AG10803 (cell line): ENCODE data around the gene INPP5A.

Experiments
- DNase-seq: peaks from one replicate; pipeline ENCODE4 v3.0.0; 2010; ENCODE audit warnings: low read depth
- H3K4me3 ChIP-seq: 2 replicates; pipeline ENCODE4 v1.5.1; 2011; ENCODE audit warnings: mild to moderate bottlenecking, low read length, control low read depth
- TF ChIP-seq, protein P1 (sequence below): conservative IDR thresholded peaks from 2 replicates; pipeline ENCODE4 v1.5.1; 2011; ENCODE audit warnings: mild to moderate bottlenecking, low read length, control low read depth, inconsistent platforms

INPP5A gene

DNA sequence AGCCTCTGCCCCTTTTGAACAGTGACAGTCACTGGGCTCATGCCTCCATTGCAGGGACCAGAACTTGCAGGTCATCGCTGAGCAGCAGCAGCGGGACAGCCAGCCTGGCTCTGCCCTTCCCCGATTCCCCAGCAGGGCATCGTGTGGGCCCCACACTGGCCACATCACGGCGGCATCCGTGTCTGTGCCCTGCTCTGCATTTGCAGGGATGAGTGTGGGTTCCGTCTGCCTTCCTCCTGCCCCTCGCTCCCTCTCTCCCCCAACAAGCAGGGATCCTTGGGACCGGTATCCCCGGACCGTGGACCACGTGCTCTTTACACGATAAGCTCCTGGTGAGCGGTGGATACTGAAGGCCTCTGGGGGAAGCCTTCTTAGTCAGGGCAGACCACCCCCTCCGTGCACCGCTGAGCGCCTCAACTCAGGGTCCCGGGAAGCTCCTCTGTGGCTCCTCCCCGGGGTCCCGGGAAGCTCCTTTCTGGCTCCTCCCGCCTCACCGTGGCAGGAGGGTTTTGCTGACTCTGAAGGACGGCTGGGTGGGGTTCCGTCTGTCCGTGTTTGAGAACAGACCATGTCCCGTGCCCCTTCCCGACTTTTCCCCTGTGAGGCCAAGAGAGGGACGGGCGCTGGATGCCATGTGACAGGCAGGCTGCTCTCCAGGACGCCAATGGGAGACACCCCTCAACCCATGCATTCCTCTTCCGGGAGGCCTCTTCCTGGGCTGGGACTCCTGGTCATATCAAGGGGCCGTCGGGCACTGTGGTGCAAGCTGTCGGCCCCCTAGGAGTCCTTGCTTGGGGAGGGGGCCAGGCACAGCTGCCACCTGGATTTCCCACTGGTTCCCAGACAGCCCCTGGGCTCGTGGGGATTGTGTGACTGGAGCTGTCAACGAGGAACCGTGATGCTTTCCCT, 271.9 kb downstream of the INPP5A start:
- H3K4me3 ChIP-seq = no peak overlapping the region
- DNase-seq = no peak
- TF ChIP-seq, protein P1, sequence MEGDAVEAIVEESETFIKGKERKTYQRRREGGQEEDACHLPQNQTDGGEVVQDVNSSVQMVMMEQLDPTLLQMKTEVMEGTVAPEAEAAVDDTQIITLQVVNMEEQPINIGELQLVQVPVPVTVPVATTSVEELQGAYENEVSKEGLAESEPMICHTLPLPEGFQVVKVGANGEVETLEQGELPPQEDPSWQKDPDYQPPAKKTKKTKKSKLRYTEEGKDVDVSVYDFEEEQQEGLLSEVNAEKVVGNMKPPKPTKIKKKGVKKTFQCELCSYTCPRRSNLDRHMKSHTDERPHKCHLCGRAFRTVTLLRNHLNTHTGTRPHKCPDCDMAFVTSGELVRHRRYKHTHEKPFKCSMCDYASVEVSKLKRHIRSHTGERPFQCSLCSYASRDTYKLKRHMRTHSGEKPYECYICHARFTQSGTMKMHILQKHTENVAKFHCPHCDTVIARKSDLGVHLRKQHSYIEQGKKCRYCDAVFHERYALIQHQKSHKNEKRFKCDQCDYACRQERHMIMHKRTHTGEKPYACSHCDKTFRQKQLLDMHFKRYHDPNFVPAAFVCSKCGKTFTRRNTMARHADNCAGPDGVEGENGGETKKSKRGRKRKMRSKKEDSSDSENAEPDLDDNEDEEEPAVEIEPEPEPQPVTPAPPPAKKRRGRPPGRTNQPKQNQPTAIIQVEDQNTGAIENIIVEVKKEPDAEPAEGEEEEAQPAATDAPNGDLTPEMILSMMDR = no peak

DNA sequence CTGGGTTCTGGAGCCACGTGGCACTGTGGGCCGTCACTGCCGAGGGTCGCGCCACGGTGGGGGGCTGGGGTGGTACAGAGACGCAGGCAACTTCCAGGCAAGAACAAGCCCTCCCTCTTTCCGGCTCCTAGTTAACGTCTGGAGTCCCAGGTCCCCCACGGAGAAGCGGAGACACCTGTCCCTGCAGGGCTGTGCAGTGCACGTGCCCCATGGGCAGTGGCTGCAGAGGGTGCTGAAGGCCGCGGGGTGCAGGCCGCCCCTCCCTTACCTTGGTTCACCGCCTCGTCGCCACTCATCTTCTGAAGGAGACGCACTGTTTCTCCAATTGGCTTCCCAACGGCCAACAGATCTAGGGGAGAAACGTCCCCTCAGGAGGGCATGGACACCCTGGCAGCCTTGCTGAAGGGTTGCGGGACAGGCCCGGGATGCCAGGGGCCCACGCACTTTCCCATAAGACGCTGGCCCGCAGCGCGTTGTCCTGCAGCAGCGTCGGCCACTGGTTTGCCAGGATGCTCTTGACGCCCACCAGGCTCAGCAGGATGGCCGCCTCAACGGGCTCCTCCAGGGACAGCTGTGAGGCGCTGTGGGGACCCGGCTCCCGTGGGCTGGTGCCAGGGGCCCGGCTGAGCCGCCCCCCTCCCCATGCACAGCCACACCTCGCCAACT, 272.7 kb downstream of the INPP5A start:
- H3K4me3 ChIP-seq = no peak overlapping the region
- no peak for DNase-seq
- TF ChIP-seq, protein P1 = no peak

DNA sequence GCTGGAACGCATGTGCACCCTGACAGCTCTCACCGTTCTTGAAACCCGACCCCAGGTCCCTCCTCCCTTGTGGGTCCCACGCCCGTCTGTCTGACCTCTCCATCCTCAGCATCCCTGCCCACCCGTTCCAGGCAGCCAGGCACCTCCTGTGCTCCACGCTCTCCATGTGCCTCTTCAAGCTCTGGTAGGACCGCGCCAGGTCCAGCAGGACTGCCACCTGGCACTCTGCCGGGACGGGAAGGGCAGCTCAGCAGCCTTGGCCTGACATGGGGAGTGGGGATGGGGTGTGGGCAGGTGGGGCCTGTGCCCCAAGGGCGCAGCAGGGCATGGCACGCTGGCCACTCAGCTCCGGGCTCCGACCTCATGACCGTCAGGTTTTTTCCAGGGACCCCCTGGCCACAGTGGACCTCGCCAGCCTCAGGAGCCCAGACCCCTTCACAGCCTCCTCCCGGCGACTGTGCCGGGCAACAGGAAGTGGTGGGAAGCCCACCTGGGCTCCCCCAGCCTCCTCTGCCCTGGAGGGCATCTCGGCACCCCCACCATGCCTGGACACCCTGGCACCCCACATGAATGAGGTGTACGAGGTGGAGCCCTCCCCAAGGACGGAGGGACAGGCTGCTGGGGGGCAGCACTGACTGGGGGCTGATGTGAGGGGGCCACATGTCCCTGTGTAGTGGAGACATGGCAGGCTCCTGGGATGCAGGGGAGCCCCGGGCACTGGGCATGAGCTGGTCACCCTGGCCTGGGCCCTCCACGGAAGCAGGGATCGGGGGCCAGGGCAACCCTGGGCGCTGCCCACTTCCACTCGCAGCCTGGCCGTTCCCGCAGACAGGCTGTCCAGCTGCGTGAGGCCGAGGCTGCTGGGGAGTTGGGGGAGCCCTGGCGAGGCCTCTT, 273.5 kb downstream of the INPP5A start:
- TF ChIP-seq, protein P1 = no peak
- DNase-seq = no peak
- no peak overlapping the region for H3K4me3 ChIP-seq

DNA sequence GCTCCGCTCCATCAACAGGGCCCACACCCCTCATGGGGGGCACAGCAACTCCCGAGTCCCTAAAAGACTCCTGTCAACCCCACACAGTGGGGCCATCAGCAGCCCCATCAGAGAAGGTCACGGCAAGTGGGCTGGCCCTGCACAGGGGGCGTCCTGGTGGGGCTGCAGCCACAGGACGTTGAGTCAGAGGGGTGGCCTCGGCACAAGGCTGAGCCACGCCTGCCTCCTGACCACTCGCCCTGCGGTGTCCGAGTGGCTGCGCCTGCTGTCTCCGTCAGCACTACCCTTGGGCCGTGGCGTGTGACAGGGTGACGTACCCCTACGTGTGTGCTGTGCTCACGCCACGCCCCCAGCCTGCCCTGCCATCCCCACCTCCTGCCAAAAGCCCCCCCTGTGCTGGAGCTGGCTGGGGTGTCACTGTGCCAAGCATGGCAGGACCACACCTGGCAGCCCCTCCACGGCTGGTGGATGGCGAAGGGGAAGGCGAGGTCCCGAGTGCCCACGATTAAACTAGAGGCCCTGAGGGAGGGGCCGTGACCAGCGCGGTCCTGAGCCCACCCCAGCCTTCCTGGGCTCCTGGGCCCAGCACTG, 274.4 kb downstream of the INPP5A start:
- H3K4me3 ChIP-seq = no peak overlapping the region
- DNase-seq = no peak
- TF ChIP-seq, protein P1 = no peak

DNA sequence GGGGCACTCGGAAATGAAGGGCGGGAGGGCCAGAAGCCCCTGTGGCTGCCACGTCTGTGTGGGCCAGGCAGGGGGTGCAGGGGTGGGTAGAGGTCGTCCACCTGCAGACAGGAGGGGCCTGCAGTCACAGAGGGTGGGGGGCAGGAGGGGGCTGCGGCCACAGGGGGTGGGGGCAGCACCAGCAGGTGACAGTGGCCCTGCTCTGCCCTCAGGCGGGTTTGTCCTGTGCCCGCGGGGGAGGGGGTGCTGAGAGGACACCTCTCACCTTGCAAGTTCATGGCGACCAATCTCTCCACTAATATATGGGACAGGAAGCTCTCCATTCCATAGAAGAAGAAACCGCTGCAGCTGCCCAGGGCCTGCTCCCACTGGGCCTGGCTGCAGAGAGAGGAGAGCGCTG, 274.9 kb downstream of the INPP5A start:
- DNase-seq = no peak
- no peak overlapping the region for H3K4me3 ChIP-seq
- TF ChIP-seq, protein P1 = no peak

DNA sequence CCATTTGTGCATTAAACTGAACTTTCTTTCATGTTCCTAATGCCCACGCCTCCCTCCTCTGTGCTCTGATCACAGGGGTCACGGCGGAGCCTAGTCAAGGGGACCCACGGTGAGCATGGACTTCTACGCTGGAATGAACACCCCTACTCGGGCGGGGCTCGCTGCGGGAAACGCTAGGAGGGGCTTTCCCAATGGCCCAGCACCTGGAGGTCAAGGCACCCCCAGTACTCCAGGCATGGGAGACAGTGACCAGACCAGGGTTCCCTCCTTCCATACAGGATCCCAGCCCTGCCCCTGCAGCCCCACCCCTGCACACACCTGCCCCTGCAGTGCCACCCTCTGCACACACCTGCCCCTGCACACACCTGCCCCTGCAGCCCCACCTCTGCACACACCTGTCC, 275.4 kb downstream of the INPP5A start:
- TF ChIP-seq, protein P1 = no peak
- DNase-seq = no peak
- no peak overlapping the region for H3K4me3 ChIP-seq
